GM20431 (cell line): ENCODE results near the gene PTPN7.
"Not testable (repeated sequence)": the region's sequence is repeated elsewhere in the genome, so short reads cannot be mapped to it uniquely, and the experiment has no call there.

Source experiments
- in situ Hi-C: fragments of 300-500 bp; cut with MseI, MboI; formaldehyde crosslinking; loops from one replicate; pipeline ENCODE4 v1.15.0; 2020; ENCODE audit warnings: low sequenced_read_pairs; ENCODE audit not compliant: unreplicated experiment

PTPN7 gene

DNA sequence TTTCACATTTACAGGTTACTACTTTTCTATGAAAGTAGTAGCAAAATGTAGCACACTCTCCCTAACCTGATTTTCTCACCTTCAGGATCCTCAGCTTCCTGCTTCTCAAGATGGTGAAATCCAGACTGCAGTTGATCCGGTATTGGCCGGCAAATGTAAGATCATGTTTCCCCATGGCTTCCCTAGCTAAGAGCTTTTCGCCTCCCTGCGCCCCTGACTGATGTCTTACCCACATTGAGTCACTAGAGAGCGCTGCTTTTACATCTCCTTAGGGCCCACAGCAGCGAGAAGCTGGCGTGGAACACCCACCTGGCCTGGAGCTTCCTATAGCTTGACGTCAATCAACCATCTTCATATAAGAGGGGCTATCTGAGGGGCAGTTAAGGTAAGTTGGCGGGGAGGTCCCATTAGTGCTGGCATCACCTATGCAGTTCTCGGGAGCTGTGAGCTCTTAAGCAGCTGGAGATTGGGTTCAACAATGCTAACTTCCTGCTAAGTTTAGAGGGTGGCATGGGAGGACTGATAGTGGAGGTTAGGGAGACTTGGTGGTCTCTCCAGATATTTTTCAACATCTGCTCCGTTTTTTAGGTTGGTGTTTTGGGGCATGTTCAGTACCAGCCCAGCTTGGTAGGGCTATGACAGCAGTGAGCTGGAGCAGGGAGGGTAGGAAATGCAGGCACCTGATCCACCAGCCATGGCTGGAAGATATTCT, 5.5 kb downstream of the PTPN7 start:
- in situ Hi-C loops, result no loop called here

DNA sequence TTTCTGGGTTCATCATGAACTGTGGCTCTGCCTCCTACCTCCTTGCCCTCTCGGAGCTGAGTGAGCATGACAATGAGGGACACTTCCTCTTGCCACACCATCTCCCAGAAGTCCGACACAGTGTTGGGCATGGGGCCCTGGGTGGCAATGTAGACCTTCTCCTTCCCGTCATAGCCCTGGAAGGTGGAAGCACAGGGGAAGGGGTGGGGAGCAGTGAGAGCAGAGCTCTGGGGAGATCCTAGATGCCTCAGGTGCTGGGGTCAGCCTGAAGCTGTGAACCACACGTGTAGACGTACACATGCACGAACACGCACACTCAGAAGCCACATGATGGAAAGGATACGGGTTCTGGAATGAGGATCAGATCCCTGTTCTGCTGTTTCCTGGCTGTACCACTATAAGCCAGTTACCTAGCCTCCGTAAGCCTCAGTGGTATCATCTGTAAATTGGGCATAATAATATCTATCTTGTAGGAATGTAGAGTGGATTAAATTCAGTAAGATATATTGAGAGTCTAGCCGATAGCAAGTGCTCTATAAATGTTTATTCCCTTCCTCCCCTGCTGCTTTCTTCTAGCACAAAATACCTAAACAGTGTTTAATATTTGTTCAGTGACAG, 6.1 kb downstream of the PTPN7 start:
- in situ Hi-C loops, result no loop called here

DNA sequence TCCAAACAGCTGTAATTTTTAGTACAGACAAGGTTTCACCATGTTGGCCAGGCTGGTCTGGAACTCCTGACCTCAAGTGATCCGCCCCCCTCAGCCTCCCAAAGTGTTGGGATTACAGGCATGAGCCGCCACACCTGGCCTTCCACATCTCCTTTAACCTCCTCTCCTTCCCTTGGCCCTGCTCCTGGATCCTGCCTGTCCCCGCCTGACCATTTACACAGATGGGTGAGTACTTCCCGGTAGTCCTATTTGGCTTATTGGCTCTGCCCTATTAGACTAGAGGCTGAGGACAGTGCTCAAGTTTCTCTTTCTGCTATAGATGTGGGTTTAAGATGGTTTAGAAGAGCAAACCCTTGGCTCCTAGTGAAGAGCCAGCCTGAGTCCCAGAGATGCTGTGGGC, 7.1 kb downstream of the PTPN7 start:
- in situ Hi-C loops, result no loop called here

DNA sequence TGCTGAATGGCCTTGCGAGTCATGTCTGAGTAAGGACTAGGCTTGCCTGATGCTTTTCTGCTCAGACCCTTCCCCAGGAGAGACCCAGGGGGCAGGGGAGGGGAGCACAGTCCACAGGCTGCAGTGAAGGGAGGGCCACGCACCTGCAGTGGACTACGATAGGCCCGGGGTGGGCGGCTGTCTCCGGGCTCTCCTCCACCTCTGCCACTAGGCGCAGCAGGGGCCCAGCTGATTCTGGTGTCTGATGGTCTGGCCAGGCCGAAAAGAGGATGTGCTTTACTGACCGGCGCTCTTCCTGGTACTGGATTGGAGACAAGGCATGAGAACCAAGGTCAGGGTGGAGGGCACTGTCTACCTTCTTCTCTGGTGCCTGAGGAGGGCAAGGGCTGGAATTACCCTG, 8.0 kb downstream of the PTPN7 start:
- in situ Hi-C loops, result no loop called here

DNA sequence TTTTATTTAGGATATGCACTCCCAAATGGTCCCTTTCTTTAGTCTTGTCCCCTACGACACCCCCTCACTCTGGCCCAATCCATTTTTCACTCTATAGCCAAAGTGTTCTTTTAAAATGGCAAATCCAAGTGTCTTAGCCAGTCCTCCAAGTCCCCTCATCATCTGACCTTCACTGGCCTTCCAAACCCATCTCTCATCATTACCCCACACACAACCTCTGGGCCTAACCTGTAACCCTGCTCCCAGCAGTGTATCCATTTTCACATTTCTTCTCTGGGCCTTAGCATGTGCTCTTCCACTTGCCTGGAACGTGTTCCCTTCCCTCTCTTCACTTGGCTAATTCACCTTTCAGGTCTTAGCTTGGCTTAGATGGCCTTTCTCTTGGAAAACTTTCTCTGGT, 9.4 kb downstream of the PTPN7 start:
- in situ Hi-C loops, result no loop called here

DNA sequence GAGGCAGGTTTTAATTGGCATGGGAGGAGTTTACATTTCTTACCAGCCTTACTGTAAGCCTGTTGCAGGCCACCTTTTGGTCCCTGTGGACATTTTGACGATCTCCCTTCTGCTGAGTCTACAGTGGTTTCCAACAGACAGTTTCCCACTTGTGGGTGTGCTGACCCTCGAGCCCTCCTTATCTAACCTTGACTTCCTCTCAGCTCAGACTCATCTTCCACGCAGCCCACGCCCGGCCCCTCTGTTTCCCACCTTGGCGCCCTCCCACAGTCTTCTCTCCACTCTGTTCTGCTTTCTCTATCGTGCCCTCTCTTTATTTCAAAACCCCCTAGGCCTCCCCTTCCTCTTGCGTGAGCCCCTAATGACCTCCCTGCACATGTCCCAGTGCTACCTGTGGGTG, 9.8 kb downstream of the PTPN7 start:
- in situ Hi-C loops, result no loop called here

DNA sequence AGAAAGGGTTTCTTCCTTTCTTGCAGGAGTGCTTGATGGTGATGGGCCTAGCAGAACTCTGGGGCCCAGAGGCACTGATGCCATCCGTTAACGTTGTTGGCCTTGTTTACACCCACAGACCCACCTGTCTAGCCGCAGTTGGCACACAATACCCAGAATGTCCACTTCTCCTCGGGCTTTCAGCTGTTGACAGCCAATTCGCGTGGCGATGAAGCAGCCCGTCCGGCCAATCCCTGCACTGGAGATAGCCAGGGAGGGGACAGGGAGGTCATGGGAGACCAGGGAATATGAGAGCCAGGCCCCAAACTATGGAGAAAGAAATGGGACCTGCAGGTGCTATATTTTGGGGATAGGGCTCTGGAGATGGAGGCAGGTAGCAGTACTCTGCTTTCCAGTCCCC, 10.2 kb downstream of the PTPN7 start:
- in situ Hi-C loops, result no loop called here

DNA sequence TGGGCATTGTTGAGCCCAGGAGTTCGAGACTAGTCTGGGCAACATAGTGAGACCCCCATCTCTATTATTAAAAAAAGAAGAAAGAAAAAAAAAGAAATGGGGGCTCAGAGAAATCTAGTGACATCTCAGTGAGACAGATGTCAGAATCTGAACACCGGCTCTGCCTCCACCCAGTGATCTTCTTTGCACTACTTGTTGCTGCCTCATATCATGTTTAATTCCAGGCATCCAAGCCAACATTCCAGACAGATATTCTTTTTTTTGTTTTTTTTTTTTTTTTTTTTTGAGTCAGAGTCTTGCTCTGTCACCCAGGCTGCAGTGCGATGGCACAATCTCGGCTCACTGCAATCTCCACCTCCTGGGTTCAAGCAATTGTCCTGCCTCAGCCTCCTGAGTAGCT, 10.8 kb downstream of the PTPN7 start:
- in situ Hi-C loops, result no loop called here

DNA sequence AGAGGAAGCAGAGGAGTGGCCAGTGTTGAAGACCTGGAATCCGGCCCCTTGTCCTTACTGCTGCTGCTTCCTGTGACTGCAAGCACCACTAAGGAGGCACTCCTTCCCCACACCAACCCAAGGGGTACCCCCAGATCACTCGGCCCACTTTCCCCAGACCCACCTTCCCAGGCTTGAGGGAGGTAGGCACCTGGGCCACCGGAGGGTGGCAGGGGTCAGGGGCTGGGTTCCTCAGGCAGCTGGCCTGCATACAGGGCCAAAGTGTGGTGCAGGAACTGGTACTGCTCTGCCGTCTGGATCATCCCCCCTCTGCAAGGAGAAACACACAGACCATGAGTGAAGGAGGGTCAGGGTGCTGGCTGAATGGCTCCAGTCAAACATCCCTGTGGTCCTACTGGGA, 12.0 kb downstream of the PTPN7 start:
- in situ Hi-C loops, result no loop called here

DNA sequence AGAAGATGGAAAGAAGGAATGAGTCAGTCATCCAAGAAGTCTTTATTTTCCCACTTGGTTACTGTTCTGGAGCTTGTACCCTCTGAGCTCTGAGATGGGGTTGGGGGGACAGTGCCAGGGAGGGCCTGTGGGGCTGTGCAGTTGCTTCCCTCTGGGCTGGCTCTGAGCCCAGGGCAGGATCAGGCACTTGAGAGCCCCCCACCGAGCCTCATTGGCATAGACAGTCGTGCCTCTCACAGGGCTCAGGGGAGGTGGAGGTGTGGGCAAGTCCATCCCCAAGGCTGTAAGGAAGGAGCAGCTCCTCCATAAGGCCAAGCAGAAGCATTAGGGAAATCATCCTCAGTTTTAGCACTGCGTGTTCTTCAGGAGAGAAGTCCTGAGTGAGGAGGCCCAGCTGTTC, 13.4 kb downstream of the PTPN7 start:
- in situ Hi-C loops, result no loop called here

DNA sequence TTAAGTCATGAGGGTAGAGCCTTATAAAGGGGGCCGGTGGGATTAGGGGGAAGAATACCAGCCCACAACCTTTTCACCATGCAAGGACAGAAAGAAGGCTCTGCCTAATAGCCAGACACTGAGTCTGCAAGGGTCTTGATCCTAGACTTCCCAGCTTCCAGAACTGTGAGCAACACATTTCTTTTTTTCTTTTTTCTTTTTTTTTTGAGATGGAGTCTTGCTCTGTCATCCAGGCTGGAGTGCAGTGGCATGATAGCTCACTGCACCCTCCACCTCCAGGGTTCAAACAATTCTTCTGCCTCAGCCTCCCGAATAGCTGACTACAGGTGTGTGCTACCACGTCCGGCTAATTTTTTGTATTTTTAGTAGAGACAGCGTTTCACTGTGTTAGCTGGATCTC, 14.1 kb downstream of the PTPN7 start:
- in situ Hi-C loops, result no loop called here

DNA sequence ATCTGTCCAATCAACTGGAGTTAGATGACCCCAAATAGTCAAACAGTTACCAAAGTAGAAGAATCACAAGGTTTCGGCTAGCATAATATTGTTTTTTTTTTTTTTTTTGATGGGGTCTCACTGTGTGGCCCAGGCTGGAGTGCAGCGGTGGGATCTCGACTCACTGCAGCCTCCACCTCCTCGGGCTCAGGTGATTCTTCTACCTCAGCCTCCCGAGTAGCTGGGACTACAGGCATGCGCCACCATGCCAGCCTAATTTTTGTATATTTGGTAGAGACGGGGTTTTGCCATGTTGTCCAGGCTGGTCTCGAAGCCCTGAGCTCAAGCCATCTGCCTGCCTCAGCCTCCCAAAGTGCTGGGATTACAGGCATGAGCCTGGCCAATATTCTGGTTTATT, 14.7 kb downstream of the PTPN7 start:
- in situ Hi-C loops, result not testable (repeated sequence)

DNA sequence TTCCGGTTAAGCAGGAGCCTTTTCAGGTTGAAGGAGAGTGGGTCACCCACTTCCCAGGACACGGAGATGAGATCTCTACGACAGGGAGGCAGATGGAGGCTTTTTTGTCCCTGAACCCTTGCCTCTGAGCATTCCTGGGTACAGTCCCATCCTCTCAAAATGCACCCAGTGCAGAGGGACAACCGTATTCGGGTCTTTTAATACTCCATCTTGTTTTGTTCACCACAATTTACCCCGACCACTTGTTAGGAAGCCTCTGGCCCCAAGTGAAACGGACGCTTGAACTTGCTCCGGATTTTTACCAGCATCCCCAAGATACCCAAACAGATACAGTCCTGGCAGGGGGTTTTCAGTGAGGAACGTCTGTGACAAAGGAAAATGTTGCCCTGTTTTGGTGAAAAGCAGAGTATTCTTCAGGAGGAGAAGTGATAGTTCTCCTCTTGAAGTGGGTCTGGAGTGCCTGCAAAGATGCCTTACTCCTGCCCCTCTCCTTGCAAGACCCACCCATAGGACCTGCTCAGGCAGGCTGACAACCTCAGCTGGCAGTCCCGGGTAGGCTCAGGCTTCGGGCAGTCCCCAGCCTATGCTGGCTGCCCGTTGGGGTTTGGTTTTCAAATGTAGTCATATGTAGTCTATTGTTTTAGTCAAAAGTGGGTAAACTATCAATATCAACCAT, 15.2 kb downstream of the PTPN7 start:
- in situ Hi-C loops, result no loop called here

DNA sequence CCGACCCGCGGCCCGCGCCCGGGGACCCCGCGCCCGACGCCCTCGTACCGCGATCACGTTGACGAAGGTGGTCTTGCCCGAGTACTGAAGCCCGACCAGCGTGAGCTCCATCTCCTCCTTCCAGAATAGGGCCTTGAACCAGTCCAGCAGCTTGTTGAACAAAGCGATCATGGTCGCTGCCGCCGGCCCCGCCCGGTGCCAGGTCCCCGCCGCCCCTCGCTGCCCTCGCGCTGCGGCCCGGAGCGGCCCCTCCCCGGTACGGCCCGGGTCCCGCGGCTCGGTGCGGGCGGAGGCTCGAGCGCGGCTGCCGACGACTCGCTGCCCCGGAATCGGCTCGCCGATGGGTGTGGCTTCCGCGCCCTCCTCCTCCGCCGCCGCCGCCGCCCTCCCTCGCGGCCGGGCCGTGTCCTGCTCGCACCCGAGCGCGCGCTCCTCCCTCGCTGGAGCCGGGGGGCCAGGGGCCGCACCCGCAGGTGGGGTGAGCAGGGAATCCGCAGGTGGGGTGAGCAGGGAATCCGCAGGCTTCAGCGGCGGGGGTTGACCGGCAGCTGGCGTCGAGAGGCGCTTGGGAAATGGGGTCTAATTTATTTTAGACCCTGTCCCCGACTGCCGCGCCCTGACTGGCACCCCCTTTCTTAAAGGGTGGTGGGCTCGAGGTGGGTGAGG, 15.9 kb downstream of the PTPN7 start, which contains the start of gene ARL8A:
Gene ARL8A (minus strand): TSS at position 336 of the 666 bp plus-strand sequence. CDS start 165 bp downstream, at position 171.
- in situ Hi-C loops, result no loop called here

DNA sequence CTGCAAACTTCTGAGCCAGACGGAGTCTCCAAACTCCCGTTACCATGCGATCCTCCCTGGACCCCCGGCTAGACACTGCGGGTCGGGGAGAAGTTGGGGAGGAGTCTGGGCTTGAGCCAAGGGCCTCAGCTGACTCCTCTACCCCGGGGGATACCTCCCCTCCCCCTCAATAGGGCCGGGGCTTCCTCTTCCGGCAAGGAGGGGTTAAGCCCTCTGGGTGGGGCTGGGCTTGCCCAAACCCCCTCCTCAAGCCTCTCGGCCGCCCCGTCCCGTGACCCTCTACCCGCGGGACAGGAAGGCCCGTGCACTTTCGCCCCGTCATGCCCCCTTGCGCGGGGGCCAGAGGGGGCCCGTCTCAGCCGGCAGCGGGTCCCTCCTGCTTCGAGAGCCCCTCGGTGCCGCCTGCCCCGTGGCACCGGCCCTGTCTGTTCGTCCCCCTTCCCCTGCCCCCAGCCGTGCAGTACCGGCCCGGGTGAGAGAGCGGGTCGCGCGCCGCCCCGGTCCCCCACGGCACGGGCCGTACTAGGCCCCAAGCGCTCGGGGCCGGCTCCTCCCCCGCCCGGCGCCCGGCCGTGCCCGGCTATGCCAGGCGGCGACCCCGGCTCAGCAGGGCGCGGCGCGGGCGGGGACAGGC, 16.5 kb downstream of the PTPN7 start:
- in situ Hi-C loops, result no loop called here

DNA sequence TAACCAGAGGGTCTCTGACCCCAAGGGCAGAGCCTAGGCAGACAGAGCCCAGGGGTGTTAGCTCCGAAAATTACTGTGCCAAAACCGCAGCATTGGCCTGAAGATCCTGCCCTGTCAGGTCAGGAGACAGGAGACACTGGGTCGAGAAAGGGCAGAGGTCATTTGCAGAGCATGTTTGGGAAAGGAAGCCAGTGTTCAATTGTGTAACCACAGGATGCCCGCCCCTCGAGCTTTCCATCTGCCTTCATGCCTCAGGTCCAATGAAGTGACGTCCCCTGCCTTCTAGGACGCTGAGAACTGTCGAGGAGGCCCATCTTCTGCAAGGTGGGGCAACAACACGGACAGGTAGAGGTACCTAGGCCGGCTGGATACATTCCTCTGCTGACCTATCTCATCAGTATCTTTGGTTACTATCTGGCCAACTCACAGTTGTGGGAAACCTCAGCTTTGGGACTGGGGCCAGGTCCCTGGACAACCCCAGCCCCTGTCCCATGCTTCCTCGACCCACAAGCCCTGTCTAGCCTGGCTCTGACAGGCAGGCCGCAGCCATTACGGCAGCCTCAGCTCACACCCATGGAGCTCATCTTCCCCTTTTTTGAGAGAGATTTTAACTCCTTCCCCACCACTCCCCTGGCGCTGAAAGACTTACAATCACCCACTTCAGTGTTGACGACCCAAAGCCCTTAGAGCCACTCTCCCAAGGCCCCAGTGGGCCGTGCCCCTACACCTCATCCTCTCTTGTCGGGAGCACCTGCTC, 17.2 kb downstream of the PTPN7 start:
- in situ Hi-C loops, result no loop called here

DNA sequence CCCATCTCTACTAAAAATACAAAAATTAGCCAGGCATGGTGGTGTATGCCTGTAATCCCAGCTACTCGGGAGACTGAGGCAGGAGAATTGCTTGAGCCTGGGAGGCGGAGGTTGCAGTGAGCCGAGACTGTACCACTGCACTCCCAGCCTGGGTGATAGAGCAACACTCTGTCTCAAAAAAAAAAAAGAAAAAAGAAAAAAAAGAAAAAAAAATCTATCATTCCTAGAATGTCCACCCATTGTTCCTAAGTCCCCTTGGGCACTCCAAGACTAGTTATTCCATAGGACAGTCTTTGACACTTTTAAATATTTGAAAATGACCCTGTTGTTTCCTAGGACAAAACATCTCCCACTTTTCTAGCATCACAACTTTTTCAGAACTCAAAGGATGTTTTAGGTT, 18.9 kb downstream of the PTPN7 start:
- in situ Hi-C loops, result not testable (repeated sequence)

DNA sequence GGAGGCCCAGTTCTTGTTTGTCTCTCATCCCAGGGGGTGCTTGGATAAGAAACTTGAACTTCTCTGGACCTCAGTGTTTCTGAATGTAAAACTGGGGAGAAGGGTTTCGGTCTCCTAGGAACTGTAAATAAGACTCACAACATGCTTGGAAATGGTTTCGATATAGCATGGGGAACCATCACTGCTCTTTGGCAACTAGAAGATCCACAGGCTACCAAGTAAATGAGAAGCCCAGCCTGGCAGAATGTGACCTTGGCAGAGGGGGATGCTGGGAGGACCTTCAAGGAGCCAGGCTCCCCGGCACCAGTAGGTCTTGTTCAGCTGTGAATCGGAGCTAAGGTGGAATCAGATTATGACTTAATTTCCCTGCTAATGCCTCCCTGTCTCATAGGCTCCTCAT, 19.6 kb downstream of the PTPN7 start:
- in situ Hi-C loops, result no loop called here

DNA sequence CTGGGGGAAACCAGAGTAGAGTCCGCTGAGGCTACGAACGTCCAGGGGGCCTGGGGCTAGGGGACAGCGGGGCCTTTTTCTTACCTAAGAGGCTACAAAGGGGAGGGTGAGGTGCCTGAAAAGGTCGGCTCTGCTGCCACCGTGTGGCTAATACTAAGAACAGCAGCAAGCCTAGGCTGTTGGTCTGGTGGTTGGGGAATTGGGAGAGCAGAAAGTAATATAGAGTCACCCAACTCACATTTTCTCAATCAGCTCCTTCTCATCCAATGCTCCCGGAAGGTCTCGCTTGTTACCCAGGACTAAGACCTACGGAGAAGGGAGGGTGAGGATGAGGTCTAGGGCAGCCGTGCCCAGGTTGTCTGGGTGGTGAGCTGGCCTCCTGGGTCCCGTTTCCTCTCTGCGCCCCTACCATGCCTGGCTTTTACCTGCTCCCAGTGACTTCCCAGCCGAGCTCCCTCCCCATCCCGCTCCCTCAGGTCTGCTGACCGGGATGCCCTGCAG, 25.1 kb downstream of the PTPN7 start:
- in situ Hi-C loops, result no loop called here
